ENCODE measurements around the gene GABRG3.

The GABRG3 gene

GRCh38 chr15:27512281-27513001 lies 541.5 kb downstream of the GABRG3 start:
- TF ChIP-seq REST (IDR thresholded peaks at IDR 0.05; ENCODE audit: insufficient read depth in 1 of 2, low read depth in 2 of 2, low read length in 2 of 2) = no peak
- TF ChIP-seq TAF1 (IDR thresholded peaks at IDR 0.05; ENCODE audit: borderline replicate concordance, insufficient read depth, low read length) = no peak
- TF ChIP-seq SIN3A (IDR thresholded peaks at IDR 0.05; ENCODE audit: borderline replicate concordance, insufficient read depth, low read length) = no peak
- no peak for TF ChIP-seq FOXP2 (optimal IDR thresholded peaks at IDR 0.05; ENCODE audit: borderline replicate concordance, extremely low read depth, extremely low read length, insufficient read depth)
- no peak for TF ChIP-seq POLR2AphosphoS5 (IDR thresholded peaks at IDR 0.05; ENCODE audit: low read depth, low read length)

- TF ChIP-seq SIN3A (IDR thresholded peaks at IDR 0.05; ENCODE audit: borderline replicate concordance, insufficient read depth, low read length) (no peak), REST (IDR thresholded peaks at IDR 0.05; ENCODE audit: insufficient read depth in 1 of 2, low read depth in 2 of 2, low read length in 2 of 2) (no peak), POLR2AphosphoS5 (IDR thresholded peaks at IDR 0.05; ENCODE audit: low read depth, low read length) (no peak), FOXP2 (optimal IDR thresholded peaks at IDR 0.05; ENCODE audit: borderline replicate concordance, extremely low read depth, extremely low read length, insufficient read depth) (no peak), TAF1 (IDR thresholded peaks at IDR 0.05; ENCODE audit: borderline replicate concordance, insufficient read depth, low read length) (no peak)
Observed at GRCh38 chr15:27514526-27514925, 543.5 kb downstream of the GABRG3 start.

GRCh38 chr15:27527490-27528067 lies 556.6 kb downstream of the GABRG3 start:
- TF ChIP-seq SIN3A (IDR thresholded peaks at IDR 0.05; ENCODE audit: borderline replicate concordance, insufficient read depth, low read length) = no peak
- no peak for TF ChIP-seq REST (IDR thresholded peaks at IDR 0.05; ENCODE audit: insufficient read depth in 1 of 2, low read depth in 2 of 2, low read length in 2 of 2)
- no peak for TF ChIP-seq FOXP2 (optimal IDR thresholded peaks at IDR 0.05; ENCODE audit: borderline replicate concordance, extremely low read depth, extremely low read length, insufficient read depth)
- no peak for TF ChIP-seq POLR2AphosphoS5 (IDR thresholded peaks at IDR 0.05; ENCODE audit: low read depth, low read length)
- no peak for TF ChIP-seq TAF1 (IDR thresholded peaks at IDR 0.05; ENCODE audit: borderline replicate concordance, insufficient read depth, low read length)

GRCh38 chr15:27529399-27529798 lies 558.4 kb downstream of the GABRG3 start:
- TF ChIP-seq REST (IDR thresholded peaks at IDR 0.05; ENCODE audit: insufficient read depth in 1 of 2, low read depth in 2 of 2, low read length in 2 of 2) (no peak), FOXP2 (optimal IDR thresholded peaks at IDR 0.05; ENCODE audit: borderline replicate concordance, extremely low read depth, extremely low read length, insufficient read depth) (no peak), POLR2AphosphoS5 (IDR thresholded peaks at IDR 0.05; ENCODE audit: low read depth, low read length) (no peak), TAF1 (IDR thresholded peaks at IDR 0.05; ENCODE audit: borderline replicate concordance, insufficient read depth, low read length) (no peak), SIN3A (IDR thresholded peaks at IDR 0.05; ENCODE audit: borderline replicate concordance, insufficient read depth, low read length) (no peak)

Data from PFSK-1 (cell line).